Peyer's patch (tissue), 4 donors: ENCODE data around the gene HPSE2. TPM values are rescaled to one million over a fixed set of nuclear protein-coding genes. Genes with fewer than 3 reads are reported as not detected.
"Not testable (repeated sequence)": the region's sequence is repeated elsewhere in the genome, so short reads cannot be mapped to it uniquely, and the experiment has no call there.

Experiments
- DNase-seq, 3 donors: peaks; one replicate each; pipeline ENCODE4 v3.0.0-alpha.2; 2017 to 2019
- H3K27ac ChIP-seq, 4 donors: fragments of 200-600 bp; sonication (generic); one replicate each; pipeline ENCODE4 v1.5.1; 2016 to 2019
- H3K27me3 ChIP-seq, 2 donors: fragments of 200-600 bp; sonication (generic); one replicate each; pipeline ENCODE4 v1.5.1; 2019
- H3K36me3 ChIP-seq, 3 donors: fragments of 200-600 bp; sonication (generic); one replicate each; pipeline ENCODE4 v1.5.1; 2016 to 2019
- H3K4me1 ChIP-seq, 4 donors: fragments of 200-600 bp; sonication (generic); one replicate each; pipeline ENCODE4 v1.5.1; 2016 to 2019
- H3K4me3 ChIP-seq, 4 donors: fragments of 200-600 bp; sonication (generic); 1 replicate in 3 of 4; 2 replicates in 1 of 4; pipeline ENCODE4 v1.5.1; 2016 to 2019; ENCODE audit warnings: mild to moderate bottlenecking in 1 of 4
- H3K9me3 ChIP-seq, 4 donors: fragments of 200-600 bp; sonication (generic); one replicate each; pipeline ENCODE4 v1.5.1; 2016 to 2019; ENCODE audit warnings: mild to moderate bottlenecking in 1 of 4
- CTCF ChIP-seq, 6 experiments: fragments of 450-650 bp in 4 of 6; fragments of 200-600 bp in 2 of 6; sonication (generic) in 1 of 6; IDR thresholded peaks; one replicate each; pipeline ENCODE4 v1.5.1; 2017 to 2019; ENCODE audit warnings: antibody characterized with exemption in 6 of 6, mild to moderate bottlenecking in 3 of 6, moderate library complexity in 1 of 6
- POLR2A ChIP-seq, 2 donors: fragments of 450-650 bp; IDR thresholded peaks; one replicate each; pipeline ENCODE4 v1.5.1; 2017; ENCODE audit warnings: antibody characterized with exemption in 2 of 2, mild to moderate bottlenecking in 2 of 2, moderate library complexity in 2 of 2
- total RNA-seq, 4 donors: library from RNA; depleted of rRNA; stranded (reverse); fragments of >200 nt; gene quantifications; one replicate each; pipeline ENCODE4 v1.1.0, GENCODE V29; 2016

HPSE2 gene
- total RNA-seq, 4 donors from 2014 or later: 3.0 to 15.7 (median 7.4) TPM

- no peaks in the 10 kb centered on the region for H3K4me1 ChIP-seq
- H3K4me3 ChIP-seq: no peak overlapping the region
- H3K9me3 ChIP-seq: no peaks in the 10 kb centered on the region
- DNase-seq: no peak
- H3K27me3 ChIP-seq: no peaks in the 10 kb centered on the region
- H3K27ac ChIP-seq: no peak overlapping the region
- no peaks in the 10 kb centered on the region for H3K36me3 ChIP-seq
- no peak for TF ChIP-seq CTCF (IDR thresholded peaks at IDR 0.05)
- TF ChIP-seq POLR2A (IDR thresholded peaks at IDR 0.05): no peak
These were observed 230.9 kb downstream of the HPSE2 start for GRCh38 chr10:99004738-99005137.

GRCh38 chr10:99002392-99002791, 233.3 kb downstream of the HPSE2 start:
- DNase-seq: no peak
- TF ChIP-seq POLR2A (IDR thresholded peaks at IDR 0.05) (no peak), CTCF (IDR thresholded peaks at IDR 0.05) (no peak)

GRCh38 chr10:98997596-98997995, 238.1 kb downstream of the HPSE2 start:
- no peak for DNase-seq
- H3K27me3 ChIP-seq: no peaks in the 10 kb centered on the region
- no peak for TF ChIP-seq CTCF (IDR thresholded peaks at IDR 0.05)
- no peak for TF ChIP-seq POLR2A (IDR thresholded peaks at IDR 0.05)
- no peak overlapping the region for H3K27ac ChIP-seq
- no peak overlapping the region for H3K4me3 ChIP-seq
- no peaks in the 10 kb centered on the region for H3K36me3 ChIP-seq
- H3K4me1 ChIP-seq: no peaks in the 10 kb centered on the region
- no peaks in the 10 kb centered on the region for H3K9me3 ChIP-seq

More at GRCh38 chr10:99002392-99002791, 233.3 kb downstream of the HPSE2 start:
- Histone ChIP-seq H3K9me3 (no peaks in the 10 kb centered on the region), H3K27ac (no peak overlapping the region), H3K27me3 (no peaks in the 10 kb centered on the region), H3K36me3 (no peaks in the 10 kb centered on the region), H3K4me1 (no peaks in the 10 kb centered on the region), H3K4me3 (no peak overlapping the region)

- Histone ChIP-seq H3K27me3 (no peaks in the 10 kb centered on the region), H3K4me3 (no peak overlapping the region), H3K36me3 (no peaks in the 10 kb centered on the region), H3K4me1 (no peaks in the 10 kb centered on the region), H3K27ac (no peak overlapping the region), H3K9me3 (no peaks in the 10 kb centered on the region)
- no peak for DNase-seq
- TF ChIP-seq POLR2A (IDR thresholded peaks at IDR 0.05) (no peak), CTCF (IDR thresholded peaks at IDR 0.05) (no peak)
These were observed 241.6 kb downstream of the HPSE2 start for GRCh38 chr10:98994030-98994429.

- H3K27me3 ChIP-seq, H3K27ac ChIP-seq, H3K4me3 ChIP-seq, H3K36me3 ChIP-seq, DNase-seq, H3K9me3 ChIP-seq, H3K4me1 ChIP-seq: not testable (repeated sequence)
These were observed 251.9 kb downstream of the HPSE2 start for GRCh38 chr10:98983751-98984150.

- no peaks in the 10 kb centered on the region for H3K9me3 ChIP-seq
- TF ChIP-seq CTCF (IDR thresholded peaks at IDR 0.05) (no peak), POLR2A (IDR thresholded peaks at IDR 0.05) (no peak)
- no peak overlapping the region for H3K4me3 ChIP-seq
- H3K27me3 ChIP-seq: no peaks in the 10 kb centered on the region
- H3K4me1 ChIP-seq: no peaks in the 10 kb centered on the region
- DNase-seq: no peak
- H3K27ac ChIP-seq: no peak overlapping the region
- no peaks in the 10 kb centered on the region for H3K36me3 ChIP-seq
These were observed 255.3 kb downstream of the HPSE2 start for GRCh38 chr10:98980353-98980752.
